GM19468 (cell line): Measurements from ENCODE around the gene EPB41L2.
"Not testable (repeated sequence)": the region's sequence is repeated elsewhere in the genome, so short reads cannot be mapped to it uniquely, and the experiment has no call there.

ENCODE experiments used
- ATAC-seq: cut with Tn5 transposase; IDR thresholded peaks from one replicate; pipeline ENCODE4 v1.9.1; 2021; ENCODE audit warnings: mild to moderate bottlenecking, moderate library complexity, moderate number of reproducible peaks; ENCODE audit not compliant: unreplicated experiment; ENCODE audit errors: extremely low read depth

The EPB41L2 gene

DNA sequence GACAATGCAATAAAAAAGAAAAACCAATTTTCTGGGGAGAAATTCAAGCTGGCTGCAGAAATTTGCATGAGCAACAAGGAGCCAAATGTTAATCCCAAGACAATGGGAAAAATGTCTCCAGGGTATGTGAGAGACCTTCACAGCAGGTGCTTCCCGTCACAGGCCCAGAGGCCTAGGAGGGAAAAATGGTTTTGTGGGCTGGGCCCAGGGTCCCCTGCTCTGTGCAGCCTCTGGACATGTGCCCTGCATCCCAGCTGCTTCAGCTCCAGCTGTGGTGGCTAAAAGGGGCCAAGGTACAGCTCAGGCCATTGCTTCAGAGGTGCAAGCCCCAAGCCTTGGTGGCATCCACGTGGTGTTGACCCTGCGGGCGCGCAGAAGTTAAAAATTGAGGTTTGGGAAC, 55.1 kb downstream of the EPB41L2 start:
- ATAC-seq = not testable (repeated sequence)

DNA sequence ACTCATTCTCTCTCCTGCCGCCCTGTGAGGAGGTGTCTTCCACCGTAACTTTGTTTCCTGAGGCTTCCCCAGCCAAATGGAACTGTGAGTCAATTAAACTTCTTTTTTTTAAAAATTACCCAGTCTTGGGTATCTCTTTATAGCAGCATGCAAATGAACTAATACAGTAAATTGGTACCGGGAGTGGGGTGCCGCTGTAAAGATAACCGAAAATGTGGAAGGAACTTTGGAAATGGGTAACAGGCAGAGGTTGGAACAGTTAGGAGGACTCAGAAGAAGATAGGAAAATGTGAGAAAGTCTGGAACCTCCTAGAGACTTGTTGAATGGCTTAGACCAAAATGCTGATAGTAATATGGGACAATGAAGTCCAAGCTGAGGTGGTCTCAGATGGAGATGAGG, 55.8 kb downstream of the EPB41L2 start:
- ATAC-seq = no peak

DNA sequence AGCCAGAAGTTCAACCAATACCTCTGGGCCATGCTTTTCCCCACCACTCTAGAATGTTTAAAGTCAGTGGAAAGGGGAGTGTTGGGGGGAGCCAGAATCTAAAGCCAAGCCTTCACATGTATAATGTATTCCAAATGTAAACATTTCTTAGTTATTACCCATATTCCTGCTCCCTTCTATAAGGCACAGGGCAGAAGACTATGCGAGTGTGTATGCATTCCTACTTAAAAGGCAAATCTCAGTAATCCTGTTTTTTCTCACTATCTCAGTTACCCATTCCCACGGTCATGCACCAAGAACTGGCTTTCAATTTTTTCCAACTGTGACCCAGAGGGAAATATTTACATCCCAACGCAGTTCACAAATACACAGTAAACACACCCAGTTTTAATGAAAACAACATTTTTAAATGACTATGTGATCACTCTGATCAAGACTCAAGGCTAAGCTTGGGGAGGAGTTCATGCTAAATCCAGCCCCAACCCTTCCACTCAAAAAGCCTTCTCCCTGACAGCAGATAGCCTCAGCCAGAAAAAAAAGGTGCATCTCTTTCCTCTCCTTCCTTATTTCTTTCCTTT, 57.5 kb downstream of the EPB41L2 start:
- ATAC-seq = no peak

DNA sequence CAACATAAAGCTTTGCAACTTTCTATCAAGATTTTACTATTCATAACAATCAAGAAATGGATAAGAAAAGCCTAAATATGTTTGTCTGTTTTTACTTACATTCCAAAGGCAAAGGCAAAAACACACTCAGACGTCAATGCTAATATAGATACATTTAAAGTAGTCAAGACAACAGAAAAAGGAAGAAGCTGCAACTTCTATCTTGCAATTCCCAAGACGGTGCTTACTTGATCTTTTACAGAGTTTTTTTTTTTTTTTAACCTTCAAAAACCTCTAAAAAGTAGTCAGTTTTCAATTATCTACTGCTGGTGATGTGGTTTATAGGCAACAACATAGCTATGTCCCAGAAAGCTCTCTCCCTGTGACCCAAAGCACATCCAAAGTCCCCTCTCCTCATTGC, 58.1 kb downstream of the EPB41L2 start:
- no peak for ATAC-seq

DNA sequence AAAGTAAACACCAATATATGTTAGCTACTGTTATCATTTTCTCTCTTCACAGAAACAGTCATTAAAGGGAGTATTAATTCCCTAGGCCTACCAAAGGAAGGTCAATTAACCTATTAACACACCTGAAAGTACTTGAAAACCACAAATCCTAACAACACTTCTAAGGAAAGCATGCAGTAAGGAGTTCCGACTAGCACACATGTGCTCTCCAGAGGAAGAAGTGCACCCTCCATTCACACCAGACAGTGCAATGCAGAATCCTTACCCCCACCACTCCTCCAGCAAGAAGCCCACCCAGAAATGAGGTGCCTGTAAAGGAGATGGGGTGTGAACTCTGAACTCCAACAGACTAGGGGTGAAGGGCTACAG, 58.7 kb downstream of the EPB41L2 start:
- no peak for ATAC-seq

DNA sequence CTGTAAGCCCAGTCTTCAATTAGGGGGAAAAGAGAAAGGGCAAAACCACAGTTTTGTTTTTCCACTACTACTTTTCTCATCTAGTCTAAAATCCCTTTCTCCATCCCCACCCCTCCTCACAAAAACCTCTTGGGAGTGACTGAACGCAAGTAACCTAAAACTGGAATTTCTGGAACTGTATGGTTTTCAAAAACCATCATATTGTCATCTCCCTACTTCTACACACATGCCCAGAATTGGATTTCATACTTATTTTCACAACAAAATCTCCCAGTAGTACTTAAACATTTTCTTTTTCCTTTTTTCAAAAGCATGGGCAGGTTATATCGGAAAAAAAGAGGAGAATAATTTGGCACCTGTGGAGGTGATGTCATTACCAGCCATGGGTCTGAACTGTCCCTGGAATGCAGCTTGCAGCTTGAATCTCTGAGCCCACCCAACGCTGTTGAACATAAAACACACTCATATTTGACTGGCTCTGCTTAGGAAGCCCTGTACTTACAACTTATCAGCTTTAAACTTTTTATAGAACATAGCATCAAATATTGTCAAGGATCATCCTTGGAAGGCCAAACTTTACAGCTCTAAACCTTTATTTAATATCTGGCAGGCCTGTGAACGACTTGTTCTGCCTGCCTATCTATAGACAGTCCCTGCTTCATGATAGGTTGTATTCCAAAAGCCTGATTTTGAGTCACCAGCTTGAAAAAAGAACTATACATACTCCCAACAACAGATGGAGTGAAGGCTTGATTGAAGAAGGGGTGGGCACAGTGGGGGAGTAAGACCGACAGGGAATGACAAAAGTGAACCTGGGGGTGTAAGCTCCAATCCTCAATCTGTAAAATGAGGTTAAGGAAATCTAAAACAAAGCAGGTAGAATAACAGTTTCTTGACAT, 59.3 kb downstream of the EPB41L2 start:
- ATAC-seq = no peak

DNA sequence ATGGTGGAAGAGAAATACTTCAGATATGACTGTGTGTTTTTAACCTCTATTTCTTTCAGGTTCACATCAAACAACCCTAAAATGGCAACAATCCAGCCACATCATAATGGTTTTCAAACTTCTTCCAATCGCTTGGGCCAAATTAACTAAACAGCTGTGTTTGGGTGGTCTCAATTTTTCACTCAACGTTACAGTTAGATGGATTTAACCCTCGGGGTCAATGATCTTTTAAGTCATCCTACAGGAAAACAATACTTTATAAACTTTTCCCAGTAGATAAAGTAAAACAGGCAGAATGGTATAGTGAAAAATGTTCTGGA, 60.4 kb downstream of the EPB41L2 start:
- ATAC-seq = no peak

DNA sequence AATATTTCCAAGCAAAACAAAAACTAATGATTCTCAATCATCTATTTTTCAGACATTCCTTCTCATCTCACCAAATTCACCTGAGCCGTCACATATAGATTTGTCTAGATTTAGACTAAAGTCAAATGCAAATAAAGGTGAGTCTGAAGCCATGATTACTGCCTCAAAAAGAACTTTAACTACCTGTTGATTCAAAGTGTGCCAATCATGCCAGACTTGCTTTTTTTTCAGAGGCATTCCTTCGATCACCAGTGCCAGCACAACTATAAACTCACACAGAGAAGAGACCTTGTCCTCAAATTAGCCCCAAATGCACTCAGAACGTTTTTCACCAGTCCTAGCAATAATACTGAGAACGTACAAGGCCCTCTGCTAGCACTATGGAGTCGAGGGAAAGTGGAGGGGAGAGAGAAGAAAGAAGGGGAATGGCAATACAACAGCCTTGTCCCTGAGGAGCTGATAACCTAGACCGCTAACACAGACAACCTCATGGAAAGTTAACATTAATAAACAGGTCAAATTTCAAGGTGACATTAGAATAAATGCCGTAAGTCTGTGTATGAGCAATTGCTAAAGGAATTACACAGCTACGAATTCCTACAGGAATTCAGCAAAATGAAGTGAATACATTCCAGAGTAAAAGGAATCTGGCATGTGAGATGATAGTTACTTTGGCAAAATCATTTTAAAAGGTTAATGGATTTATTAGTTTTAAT, 60.9 kb downstream of the EPB41L2 start:
- no peak for ATAC-seq

DNA sequence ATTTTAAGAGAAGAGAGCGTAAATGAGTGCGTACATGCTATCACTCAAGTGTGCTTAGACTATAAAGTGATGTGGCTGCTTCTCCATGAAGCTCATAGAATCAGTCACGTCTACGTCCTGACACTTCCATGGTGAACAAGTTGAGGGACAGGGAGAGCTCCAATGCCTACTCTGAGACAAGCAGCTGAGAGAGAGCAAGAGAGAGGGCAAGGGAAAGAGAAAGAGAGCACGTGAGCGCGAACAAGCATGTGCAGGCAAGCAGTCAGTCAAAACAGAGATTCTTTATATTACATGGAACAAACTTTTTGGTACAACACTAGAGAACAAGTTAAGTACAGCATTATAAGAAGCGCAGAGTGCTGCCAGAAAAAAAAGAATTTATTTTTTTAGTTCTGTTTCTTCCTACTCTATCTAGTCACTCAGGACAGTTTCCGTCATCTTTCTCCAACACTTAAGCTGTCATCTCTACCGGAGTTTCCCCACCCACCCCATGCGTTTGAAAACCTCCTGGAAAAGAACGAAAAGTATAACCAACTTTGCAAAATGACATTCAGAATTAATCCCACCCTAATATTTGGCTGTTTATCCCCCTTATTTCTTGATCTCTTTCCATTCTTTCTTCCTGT, 61.8 kb downstream of the EPB41L2 start:
- no peak for ATAC-seq

DNA sequence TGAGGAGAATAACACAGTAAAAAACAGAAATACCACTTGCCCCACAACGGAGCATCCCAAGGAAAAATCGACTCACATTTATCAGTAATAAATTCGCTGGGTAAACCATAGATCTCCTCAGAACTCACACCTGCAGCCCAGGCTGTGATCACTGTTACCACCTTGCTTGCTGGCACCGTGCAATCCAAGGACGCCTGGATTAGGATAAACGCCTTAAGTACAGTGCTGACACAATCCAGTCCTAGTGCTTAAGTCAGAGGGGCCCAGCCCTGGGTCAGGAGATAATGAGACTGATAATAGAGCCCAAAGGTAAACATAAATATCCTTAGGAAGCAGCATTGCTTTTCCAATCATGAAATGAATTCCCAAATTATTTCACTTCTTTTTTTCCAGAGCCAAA, 62.5 kb downstream of the EPB41L2 start:
- no peak for ATAC-seq

DNA sequence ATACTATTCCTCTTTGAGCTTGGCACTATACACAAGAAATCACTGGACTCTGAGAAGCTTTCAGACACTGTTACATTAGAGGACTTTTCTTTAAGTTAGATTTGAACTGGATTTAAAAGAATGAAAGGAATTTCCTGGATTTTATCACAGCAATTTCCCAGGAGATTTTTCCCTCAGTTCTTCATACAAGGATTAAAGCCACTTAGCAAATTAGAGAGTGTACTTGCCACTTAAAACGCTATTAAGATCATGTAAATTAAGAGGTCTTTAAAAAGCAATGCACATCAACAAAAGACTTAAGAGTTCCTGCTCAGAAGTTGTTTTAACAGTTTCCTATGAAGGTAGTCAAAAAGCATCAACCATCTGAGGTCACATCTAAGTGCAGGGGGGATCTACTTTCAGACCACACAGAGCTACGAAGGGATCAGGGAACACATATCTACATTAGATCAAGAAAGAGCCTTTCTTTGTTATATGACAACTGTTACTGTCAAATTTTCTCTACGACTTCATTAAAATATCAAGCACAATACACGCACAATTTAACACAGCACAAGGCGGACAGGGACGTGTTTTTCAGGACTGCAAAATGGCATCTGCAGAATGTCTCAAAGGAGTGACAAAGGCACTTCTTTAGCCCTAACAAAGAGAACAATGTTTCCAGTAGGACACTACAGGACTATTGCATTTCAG, 65.8 kb downstream of the EPB41L2 start:
- no peak for ATAC-seq

DNA sequence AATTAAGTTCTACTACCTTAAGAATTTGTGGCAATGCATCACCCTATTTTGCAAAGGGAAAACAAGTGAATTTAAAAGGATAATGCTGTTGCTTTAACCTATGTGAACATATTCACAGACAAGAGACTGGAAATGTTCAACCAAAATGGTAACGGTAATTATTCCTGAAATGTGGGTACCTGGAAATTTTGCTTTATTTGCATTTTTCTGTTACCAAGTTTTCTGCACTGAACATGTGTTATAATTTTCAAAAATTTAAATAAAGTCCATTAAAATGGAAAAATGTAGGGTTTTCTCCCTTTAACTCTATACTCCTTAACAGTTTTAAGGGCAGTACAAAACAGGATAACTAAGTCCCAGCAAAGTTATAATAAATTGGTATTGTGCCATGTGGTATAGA, 66.4 kb downstream of the EPB41L2 start:
- no peak for ATAC-seq

DNA sequence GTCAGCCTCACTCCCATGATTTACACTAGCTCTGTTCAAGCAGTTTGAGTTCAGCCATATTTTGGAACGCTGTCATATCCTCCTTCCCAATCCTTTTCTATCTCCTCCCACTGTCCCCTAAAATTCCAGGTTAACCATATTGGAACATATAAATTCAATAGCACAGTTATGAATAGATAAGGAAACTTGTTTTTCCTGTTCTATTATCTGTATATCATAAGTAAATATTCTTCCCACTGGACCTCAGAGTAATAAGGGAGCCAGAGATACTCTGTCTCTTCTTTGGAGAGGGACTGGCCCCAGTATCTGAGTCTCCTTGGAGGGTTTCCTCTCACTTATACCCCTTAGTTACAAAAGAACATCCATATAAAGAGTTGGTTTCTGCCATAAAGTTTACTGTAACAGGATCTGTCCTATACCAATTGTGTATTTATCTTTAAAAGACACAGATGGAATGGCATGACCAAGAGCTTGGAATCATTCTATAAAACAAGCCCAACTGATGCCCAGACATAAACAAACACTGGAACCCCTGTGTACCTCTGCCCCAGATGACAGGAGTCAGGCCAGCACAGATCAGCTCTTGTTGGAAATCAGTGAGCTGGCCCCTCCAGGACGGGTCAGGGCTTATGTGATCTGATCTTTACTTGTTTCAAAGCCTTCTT, 67.1 kb downstream of the EPB41L2 start:
- no peak for ATAC-seq

DNA sequence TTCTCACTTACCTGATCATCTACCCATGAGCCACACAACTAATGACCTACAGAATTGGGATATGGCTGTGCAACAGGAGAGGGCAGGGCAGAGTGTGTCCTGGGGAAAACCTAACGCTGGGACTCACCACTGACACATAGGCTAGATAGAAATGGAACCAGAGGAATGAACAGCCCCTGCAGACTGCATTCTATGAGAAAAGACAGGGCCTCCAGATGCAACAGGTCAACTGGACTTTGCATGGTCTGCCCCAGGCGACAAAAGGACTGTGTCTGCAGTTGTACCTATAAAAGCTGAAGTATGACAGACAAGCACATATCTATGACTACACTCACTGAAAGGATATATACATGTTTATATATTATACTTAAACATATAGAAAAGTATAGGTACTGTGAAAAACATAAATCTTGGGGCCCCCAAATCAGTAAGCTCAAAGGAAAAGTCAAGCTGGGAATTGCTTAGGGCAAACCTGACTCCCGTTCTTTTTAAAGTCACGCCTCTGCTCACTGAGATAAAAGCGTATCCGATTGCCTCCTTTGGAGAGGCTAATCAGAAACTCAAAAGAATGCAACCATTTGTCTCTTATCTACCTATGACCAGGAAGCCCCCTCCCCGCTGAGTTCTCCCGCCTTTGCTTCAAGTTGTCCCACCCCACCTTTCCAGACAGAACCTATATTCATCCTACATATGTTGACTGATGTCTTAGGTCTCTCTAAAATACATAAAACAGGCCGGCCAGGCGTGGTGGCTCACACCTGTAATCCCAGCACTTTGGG, 68.5 kb downstream of the EPB41L2 start:
- ATAC-seq = no peak

DNA sequence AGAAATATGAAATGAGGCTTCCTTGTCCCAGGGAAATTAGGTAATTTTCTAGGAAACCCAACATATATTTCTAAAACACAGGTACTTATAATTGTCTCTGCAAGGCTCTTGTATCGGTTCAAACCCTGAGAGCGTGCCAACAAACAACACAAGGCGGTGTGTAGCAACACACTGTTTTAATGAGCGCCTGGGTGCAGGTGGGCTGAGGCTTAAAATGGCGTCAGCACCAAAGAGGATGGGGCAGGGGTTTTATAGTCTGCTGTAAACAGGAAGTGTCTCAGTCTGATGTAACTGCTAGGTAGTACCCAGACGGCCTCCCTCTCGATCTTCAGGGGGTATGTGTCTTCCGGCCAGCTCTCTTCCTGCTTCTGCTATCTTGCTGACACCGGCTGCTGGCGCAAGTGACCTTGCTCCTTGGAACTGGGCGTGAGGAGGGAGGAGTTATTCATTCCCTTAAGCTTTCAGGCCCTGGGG, 69.7 kb downstream of the EPB41L2 start:
- no peak for ATAC-seq

DNA sequence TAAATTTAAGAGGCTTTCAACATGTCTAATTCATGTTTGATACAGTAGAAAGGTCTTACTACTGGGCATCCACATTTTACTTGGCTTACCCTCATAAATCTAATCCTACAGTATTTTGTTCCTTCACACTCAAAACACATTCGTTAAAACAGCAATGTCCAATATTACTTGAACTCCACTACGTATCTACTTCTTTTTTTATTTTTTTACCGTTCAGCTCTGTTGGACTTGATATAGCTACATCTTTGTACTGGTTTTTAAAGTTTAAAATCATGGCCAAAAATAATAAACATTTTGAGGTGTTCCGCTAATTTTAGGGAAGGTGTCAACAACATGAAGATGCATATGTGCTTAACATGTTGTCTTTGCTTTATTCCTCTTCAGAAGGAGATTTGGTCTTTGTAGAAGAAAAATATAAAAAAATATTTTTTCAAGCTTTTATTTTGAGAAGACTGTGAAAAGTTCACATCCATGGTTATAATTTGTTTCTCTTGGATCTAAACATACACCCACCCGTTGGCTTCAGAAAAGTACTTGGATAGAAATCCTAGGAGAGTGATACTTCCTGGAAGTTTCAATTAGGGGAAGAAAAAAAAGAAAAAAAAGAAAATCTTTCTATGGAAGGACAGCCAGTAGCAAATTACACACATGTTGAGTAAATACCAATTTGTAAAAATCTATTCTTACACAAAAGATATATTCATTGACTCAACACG, 71.5 kb downstream of the EPB41L2 start:
- no peak for ATAC-seq

DNA sequence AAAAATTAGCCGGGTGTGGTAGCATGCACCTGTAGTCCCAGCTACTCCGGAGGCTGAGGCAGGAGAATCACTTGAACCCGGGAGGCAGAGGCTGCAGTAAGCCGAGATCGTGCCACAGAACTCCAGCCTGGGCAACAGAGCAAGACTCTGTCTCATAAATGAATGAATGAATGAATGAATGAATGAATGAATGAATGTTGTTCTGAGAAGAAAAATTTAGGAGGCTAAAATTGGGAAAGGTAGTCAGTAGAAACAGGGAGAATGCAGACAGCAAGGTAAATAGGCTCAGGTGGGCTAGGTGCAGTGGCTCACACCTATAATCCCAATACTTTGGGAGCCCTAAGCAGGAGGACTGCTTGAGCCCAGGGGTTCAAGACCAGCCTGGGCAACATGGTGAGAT, 75.5 kb downstream of the EPB41L2 start:
- ATAC-seq = not testable (repeated sequence)

DNA sequence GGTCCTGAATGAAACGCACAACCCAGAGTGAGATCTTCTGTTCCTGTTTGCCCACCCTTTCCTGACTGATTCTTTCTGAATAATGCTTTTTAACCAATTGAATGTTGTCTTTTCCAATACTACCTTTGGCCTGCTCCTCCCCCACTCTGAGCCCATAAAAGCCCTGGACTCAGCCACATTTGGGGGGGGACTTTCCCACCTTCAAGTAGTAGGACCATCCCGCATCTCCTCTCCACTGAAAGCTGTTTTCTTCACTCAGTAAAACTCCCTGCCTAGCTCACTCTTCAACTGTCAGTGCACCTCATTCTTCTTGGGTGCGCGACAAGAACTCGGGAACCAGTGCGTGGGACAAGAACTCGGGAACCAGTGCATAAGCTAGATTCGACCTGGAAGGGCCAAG, 77.9 kb downstream of the EPB41L2 start:
- ATAC-seq = no peak
